Measurements from ENCODE around the gene KLHDC7B. TPM values are rescaled to one million over a fixed set of nuclear protein-coding genes. Genes with fewer than 3 reads are reported as not detected.

The KLHDC7B gene
- total and polyA plus RNA-seq, 4 donors: 0.29 to 0.63 TPM; not detected in 2

- intact Hi-C loops (cut with DNase I): loop anchor here in 1 of 2 donors (5.0 kb wide), 1 partner anchor 36 kb away; the partner anchor contains the start of gene SYCE3
- 2 to 4% methylated on average over 56 to 77 of the region's 77 CpGs for WGBS, 2 donors
Observed at GRCh38 chr22:50526108-50526833, 19.4 kb upstream of the KLHDC7B start.

DNA sequence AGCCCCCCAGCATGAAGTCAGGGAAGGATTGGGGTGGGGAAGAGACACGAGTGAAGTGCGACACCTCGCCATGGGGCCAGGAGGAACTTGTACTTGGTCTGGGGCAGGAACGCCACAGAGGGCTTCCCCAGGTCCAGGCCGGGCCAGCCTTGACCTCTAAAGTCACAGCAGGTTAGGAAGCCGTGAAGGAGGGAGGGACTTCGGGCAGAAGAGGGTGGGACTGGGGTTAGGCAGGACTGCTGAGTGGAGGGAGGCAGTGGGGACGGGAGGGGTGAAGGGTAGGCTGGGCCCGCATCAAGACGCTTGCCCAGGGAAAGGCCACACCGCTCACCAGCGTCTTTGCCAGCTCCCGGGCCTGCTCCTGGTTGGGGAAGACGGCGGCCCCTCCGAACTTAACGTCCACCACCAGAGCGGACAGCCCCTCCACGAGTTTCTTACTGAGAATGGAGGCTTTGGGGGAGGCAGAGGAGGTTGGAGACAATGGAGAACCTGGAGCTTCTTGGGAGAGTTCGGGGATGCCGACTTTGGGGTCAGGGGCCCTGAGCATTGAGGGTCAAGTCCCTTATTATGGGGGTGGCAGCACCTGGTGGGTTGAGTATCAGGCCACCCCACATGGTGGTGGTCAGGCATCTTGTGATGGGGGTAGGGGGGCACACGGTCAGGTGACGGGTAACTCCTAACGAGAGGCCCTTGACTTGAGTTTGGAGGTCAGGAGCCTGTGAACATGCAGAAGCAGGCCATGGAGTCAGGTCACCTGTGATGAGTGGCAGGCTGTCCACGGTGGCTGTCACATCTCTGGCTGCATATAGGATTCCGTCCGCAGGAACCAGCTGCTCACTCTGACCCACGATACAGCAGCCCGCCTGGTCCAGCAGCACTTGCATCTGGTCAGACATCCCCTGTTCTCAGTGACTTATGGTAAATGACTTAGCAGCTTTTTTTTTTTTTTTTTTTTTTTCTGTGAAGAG lies 18.6 kb upstream of the KLHDC7B start:
- DNase-seq (peak in 1 of 2 donors; percentile 84), ATAC-seq (ENCODE audit: low FRiP score) (no peak)
- no peaks in the 10 kb centered on the region for H3K9me3 ChIP-seq (ENCODE audit: control insufficient read depth, low read length)
- intact Hi-C loops (cut with DNase I): loop anchor here in 1 of 2 donors (5.0 kb wide), 1 partner anchor 35 kb away; the partner anchor contains the start of gene SYCE3
- H3K36me3 ChIP-seq (ENCODE audit: control insufficient read depth in 1 of 2, insufficient read depth in 2 of 2, low read length in 1 of 2): no peaks in the 10 kb centered on the region
- no peak overlapping the region for H3K4me3 ChIP-seq (ENCODE audit: low read length in 2 of 2)
- no peaks in the 10 kb centered on the region for H3K4me1 ChIP-seq (ENCODE audit: control insufficient read depth in 1 of 2, insufficient read depth in 2 of 2, low read length in 2 of 2)
- 64 to 72% methylated on average over 29 of the region's 29 CpGs for WGBS, 2 donors
- H3K27ac ChIP-seq (ENCODE audit: low read depth in 1 of 2, low read length in 2 of 2): no peak overlapping the region
- no peaks in the 10 kb centered on the region for H3K27me3 ChIP-seq (ENCODE audit: control insufficient read depth in 1 of 2, insufficient read depth in 2 of 2, low read length in 1 of 2)

More at GRCh38 chr22:50526108-50526833, 19.4 kb upstream of the KLHDC7B start:
- peak overlapping the region in 1 of 2 donors; percentile 49 for H3K27ac ChIP-seq (ENCODE audit: low read depth in 1 of 2, low read length in 2 of 2)
- H3K36me3 ChIP-seq (ENCODE audit: control insufficient read depth in 1 of 2, insufficient read depth in 2 of 2, low read length in 1 of 2): no peaks in the 10 kb centered on the region
- H3K4me3 ChIP-seq (ENCODE audit: low read length in 2 of 2): peak overlapping the region; percentile 50 to 51
- no peaks in the 10 kb centered on the region for H3K4me1 ChIP-seq (ENCODE audit: control insufficient read depth in 1 of 2, insufficient read depth in 2 of 2, low read length in 2 of 2)
- no peaks in the 10 kb centered on the region for H3K9me3 ChIP-seq (ENCODE audit: control insufficient read depth, low read length)
- DNase-seq: peak; percentile 93
- H3K27me3 ChIP-seq (ENCODE audit: control insufficient read depth in 1 of 2, insufficient read depth in 2 of 2, low read length in 1 of 2): no peaks in the 10 kb centered on the region
- ATAC-seq (ENCODE audit: low FRiP score): peak; percentile 51

DNA sequence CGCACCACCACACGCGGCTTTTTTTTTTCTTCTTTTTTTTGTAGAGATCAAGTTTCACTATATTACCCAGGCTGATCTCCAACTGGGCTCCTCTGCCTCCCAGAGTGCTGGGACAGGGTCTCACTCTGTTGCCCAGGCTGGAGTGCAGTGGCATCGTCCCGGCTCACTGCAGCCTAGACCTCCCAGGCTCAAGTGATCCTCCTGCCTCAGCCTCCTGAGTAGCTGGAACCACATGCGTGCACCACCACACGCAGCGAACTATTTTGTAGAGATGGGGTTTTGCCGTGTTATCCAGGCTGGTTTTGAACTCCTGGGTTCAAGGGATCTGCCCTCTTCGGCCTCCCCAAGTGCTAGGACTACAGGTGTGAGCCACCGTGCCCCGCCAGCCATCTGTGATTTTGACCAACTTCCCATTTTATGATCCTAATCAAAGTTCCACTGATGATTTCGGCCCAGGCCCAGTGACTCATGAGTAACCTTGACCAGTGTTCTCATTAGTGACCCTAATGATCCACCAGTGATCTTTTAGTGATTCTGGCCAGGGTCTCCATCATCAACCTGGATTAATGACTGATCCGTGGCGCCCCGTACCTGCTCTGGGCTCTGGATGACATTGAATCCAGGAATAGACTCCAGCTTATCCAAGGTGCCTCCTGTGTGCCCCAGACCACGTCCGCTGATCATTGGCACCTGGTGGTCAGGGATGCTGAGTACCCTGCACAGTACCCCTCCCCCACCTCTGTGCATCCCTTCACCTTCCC lies 17.6 kb upstream of the KLHDC7B start:
- no peaks in the 10 kb centered on the region for H3K36me3 ChIP-seq (ENCODE audit: control insufficient read depth in 1 of 2, insufficient read depth in 2 of 2, low read length in 1 of 2)
- no peaks in the 10 kb centered on the region for H3K4me1 ChIP-seq (ENCODE audit: control insufficient read depth in 1 of 2, insufficient read depth in 2 of 2, low read length in 2 of 2)
- ATAC-seq (ENCODE audit: low FRiP score): no peak
- no peaks in the 10 kb centered on the region for H3K27me3 ChIP-seq (ENCODE audit: control insufficient read depth in 1 of 2, insufficient read depth in 2 of 2, low read length in 1 of 2)
- 93 to 94% methylated on average over 18 of the region's 18 CpGs for WGBS, 2 donors
- intact Hi-C loops (cut with DNase I): loop anchor here in 1 of 2 donors (5.0 kb wide), 1 partner anchor 34 kb away; the partner anchor contains the start of gene SYCE3
- H3K27ac ChIP-seq (ENCODE audit: low read depth in 1 of 2, low read length in 2 of 2): no peak overlapping the region
- no peaks in the 10 kb centered on the region for H3K9me3 ChIP-seq (ENCODE audit: control insufficient read depth, low read length)
- no peak for DNase-seq
- H3K4me3 ChIP-seq (ENCODE audit: low read length in 2 of 2): no peak overlapping the region

- intact Hi-C loops (cut with DNase I): loop anchor here in 1 of 2 donors (5.0 kb wide), 1 partner anchor 33 kb away; the partner anchor contains the start of gene SYCE3
- no peaks in the 10 kb centered on the region for H3K27me3 ChIP-seq (ENCODE audit: control insufficient read depth in 1 of 2, insufficient read depth in 2 of 2, low read length in 1 of 2)
- ATAC-seq (ENCODE audit: low FRiP score) (no peak), DNase-seq (peak; percentile 74 to 78)
- H3K27ac ChIP-seq (ENCODE audit: low read depth in 1 of 2, low read length in 2 of 2): no peak overlapping the region
- WGBS, 2 donors: 56 to 61% methylated on average over 15 of the region's 15 CpGs
- no peaks in the 10 kb centered on the region for H3K36me3 ChIP-seq (ENCODE audit: control insufficient read depth in 1 of 2, insufficient read depth in 2 of 2, low read length in 1 of 2)
- H3K9me3 ChIP-seq (ENCODE audit: control insufficient read depth, low read length): no peaks in the 10 kb centered on the region
- no peaks in the 10 kb centered on the region for H3K4me1 ChIP-seq (ENCODE audit: control insufficient read depth in 1 of 2, insufficient read depth in 2 of 2, low read length in 2 of 2)
- no peak overlapping the region for H3K4me3 ChIP-seq (ENCODE audit: low read length in 2 of 2)
Observed at GRCh38 chr22:50528682-50529415, 16.9 kb upstream of the KLHDC7B start.

GRCh38 chr22:50529416-50529896 lies 16.2 kb upstream of the KLHDC7B start:
- Histone ChIP-seq H3K36me3 (ENCODE audit: control insufficient read depth in 1 of 2, insufficient read depth in 2 of 2, low read length in 1 of 2) (no peaks in the 10 kb centered on the region), H3K27me3 (ENCODE audit: control insufficient read depth in 1 of 2, insufficient read depth in 2 of 2, low read length in 1 of 2) (no peaks in the 10 kb centered on the region), H3K4me3 (ENCODE audit: low read length in 2 of 2) (no peak overlapping the region), H3K9me3 (ENCODE audit: control insufficient read depth, low read length) (no peaks in the 10 kb centered on the region), H3K4me1 (ENCODE audit: control insufficient read depth in 1 of 2, insufficient read depth in 2 of 2, low read length in 2 of 2) (no peaks in the 10 kb centered on the region), H3K27ac (ENCODE audit: low read depth in 1 of 2, low read length in 2 of 2) (no peak overlapping the region)
- ATAC-seq (ENCODE audit: low FRiP score): no peak
- 12 to 17% methylated on average over 32 to 50 of the region's 50 CpGs for WGBS, 2 donors
- intact Hi-C loops (cut with DNase I): loop anchor here in 1 of 2 donors (5.0 kb wide), 1 partner anchor 33 kb away; the partner anchor contains the start of gene SYCE3
- peak; percentile 80 to 86 for DNase-seq

GRCh38 chr22:50529897-50530579 lies 15.7 kb upstream of the KLHDC7B start, which contains the start of gene TYMP:
Gene TYMP, minus strand, starts transcription at chr22:50530012. Its CDS starts 303 bp downstream, at chr22:50529709.
- peak; percentile 95 for DNase-seq
- ATAC-seq (ENCODE audit: low FRiP score): peak; percentile 55
- Histone ChIP-seq H3K27ac (ENCODE audit: low read depth in 1 of 2, low read length in 2 of 2) (no peak within 1 kb of the TSS), H3K4me1 (ENCODE audit: control insufficient read depth in 1 of 2, insufficient read depth in 2 of 2, low read length in 2 of 2) (no peaks in the 10 kb centered on the region), H3K9me3 (ENCODE audit: control insufficient read depth, low read length) (no peaks in the 10 kb centered on the region), H3K36me3 (ENCODE audit: control insufficient read depth in 1 of 2, insufficient read depth in 2 of 2, low read length in 1 of 2) (no peaks in the 10 kb centered on the region), H3K27me3 (ENCODE audit: control insufficient read depth in 1 of 2, insufficient read depth in 2 of 2, low read length in 1 of 2) (no peaks in the 10 kb centered on the region), H3K4me3 (ENCODE audit: low read length in 2 of 2) (no peak within 1 kb of the TSS)
- 1 to 2% methylated on average over 59 to 92 of the region's 92 CpGs for WGBS, 2 donors
- intact Hi-C loops (cut with DNase I): loop anchor here in 1 of 2 donors (5.0 kb wide), 1 partner anchor 32 kb away; the partner anchor contains the start of gene SYCE3

DNA sequence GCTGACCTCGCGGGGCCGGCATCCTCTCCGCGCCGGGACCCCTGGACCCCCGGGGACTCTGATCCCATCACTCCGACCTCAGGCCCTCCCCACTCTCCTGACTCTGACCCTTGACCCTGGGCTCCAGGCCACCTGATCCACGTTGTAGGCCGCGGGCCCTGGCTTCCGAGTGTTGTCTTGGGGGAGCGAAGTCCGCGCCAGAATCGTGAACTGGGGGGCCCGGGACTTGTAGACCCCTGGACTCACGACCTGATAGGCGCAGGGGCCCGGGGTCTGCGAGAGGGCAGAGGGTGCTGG lies 15.2 kb upstream of the KLHDC7B start:
- Histone ChIP-seq H3K27ac (ENCODE audit: low read depth in 1 of 2, low read length in 2 of 2) (no peak overlapping the region), H3K4me3 (ENCODE audit: low read length in 2 of 2) (no peak overlapping the region), H3K9me3 (ENCODE audit: control insufficient read depth, low read length) (no peaks in the 10 kb centered on the region), H3K4me1 (ENCODE audit: control insufficient read depth in 1 of 2, insufficient read depth in 2 of 2, low read length in 2 of 2) (no peaks in the 10 kb centered on the region), H3K36me3 (ENCODE audit: control insufficient read depth in 1 of 2, insufficient read depth in 2 of 2, low read length in 1 of 2) (no peaks in the 10 kb centered on the region), H3K27me3 (ENCODE audit: control insufficient read depth in 1 of 2, insufficient read depth in 2 of 2, low read length in 1 of 2) (no peaks in the 10 kb centered on the region)
- no peak for ATAC-seq (ENCODE audit: low FRiP score)
- 1 to 3% methylated on average over 21 of the region's 21 CpGs for WGBS, 2 donors
- no peak for DNase-seq
- intact Hi-C loops (cut with DNase I): no loop called here
